Neural cell (in vitro differentiated cells): Measurements from ENCODE around the gene SACM1L.

Source experiments
- CTCF ChIP-seq: fragments of 450-650 bp; IDR thresholded peaks from 2 replicates; pipeline ENCODE4 v1.5.1; 2014; ENCODE audit warnings: antibody characterized with exemption, mild to moderate bottlenecking, moderate library complexity; ENCODE audit not compliant: poor library complexity, severe bottlenecking
- EP300 ChIP-seq: fragments of 450-650 bp; conservative IDR thresholded peaks from 2 replicates; pipeline ENCODE4 v1.6.1; 2014; ENCODE audit warnings: antibody characterized with exemption, mild to moderate bottlenecking, moderate library complexity; ENCODE audit not compliant: poor library complexity, severe bottlenecking
- EZH2 ChIP-seq: fragments of 200-600, 300-800 bp; shearing (Covaris generic), sonication (generic); IDR thresholded peaks from 2 replicates; pipeline ENCODE4 v1.6.1; 2014; ENCODE audit warnings: antibody characterized with exemption, low read length, borderline replicate concordance, mild to moderate bottlenecking; ENCODE audit not compliant: insufficient read depth, poor library complexity, severe bottlenecking
- MXI1 ChIP-seq: fragments of 450-650 bp; conservative IDR thresholded peaks from 2 replicates; pipeline ENCODE4 v1.6.1; 2014; ENCODE audit warnings: antibody characterized with exemption, mild to moderate bottlenecking; ENCODE audit not compliant: poor library complexity, severe bottlenecking
- POLR2AphosphoS5 ChIP-seq: IDR thresholded peaks from 2 replicates; pipeline ENCODE4 v1.6.1; 2012
- RAD21 ChIP-seq: fragments of 450-650 bp; conservative IDR thresholded peaks from 2 replicates; pipeline ENCODE4 v1.6.1; 2014; ENCODE audit warnings: antibody characterized with exemption, mild to moderate bottlenecking, moderate library complexity
- TAF1 ChIP-seq: IDR thresholded peaks from 2 replicates; pipeline ENCODE4 v1.6.1; 2012; ENCODE audit warnings: low read depth
- TF ChIP-seq, protein P1 (sequence below): IDR thresholded peaks from 2 replicates; pipeline ENCODE4 v1.6.1; 2012; ENCODE audit warnings: borderline replicate concordance

- TF ChIP-seq POLR2AphosphoS5 (no peak), RAD21 (no peak), EZH2 (no peak), CTCF (no peak), TAF1 (no peak), EP300 (no peak), MXI1 (no peak)
- TF ChIP-seq, protein P1, sequence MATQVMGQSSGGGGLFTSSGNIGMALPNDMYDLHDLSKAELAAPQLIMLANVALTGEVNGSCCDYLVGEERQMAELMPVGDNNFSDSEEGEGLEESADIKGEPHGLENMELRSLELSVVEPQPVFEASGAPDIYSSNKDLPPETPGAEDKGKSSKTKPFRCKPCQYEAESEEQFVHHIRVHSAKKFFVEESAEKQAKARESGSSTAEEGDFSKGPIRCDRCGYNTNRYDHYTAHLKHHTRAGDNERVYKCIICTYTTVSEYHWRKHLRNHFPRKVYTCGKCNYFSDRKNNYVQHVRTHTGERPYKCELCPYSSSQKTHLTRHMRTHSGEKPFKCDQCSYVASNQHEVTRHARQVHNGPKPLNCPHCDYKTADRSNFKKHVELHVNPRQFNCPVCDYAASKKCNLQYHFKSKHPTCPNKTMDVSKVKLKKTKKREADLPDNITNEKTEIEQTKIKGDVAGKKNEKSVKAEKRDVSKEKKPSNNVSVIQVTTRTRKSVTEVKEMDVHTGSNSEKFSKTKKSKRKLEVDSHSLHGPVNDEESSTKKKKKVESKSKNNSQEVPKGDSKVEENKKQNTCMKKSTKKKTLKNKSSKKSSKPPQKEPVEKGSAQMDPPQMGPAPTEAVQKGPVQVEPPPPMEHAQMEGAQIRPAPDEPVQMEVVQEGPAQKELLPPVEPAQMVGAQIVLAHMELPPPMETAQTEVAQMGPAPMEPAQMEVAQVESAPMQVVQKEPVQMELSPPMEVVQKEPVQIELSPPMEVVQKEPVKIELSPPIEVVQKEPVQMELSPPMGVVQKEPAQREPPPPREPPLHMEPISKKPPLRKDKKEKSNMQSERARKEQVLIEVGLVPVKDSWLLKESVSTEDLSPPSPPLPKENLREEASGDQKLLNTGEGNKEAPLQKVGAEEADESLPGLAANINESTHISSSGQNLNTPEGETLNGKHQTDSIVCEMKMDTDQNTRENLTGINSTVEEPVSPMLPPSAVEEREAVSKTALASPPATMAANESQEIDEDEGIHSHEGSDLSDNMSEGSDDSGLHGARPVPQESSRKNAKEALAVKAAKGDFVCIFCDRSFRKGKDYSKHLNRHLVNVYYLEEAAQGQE = no peak
These were observed 23.4 kb downstream of the SACM1L start for GRCh38 chr3:45712434-45713110.
